Smooth muscle cell (in vitro differentiated cells): ENCODE results near the gene CNOT10. TPM values are rescaled to one million over a fixed set of nuclear protein-coding genes. Genes with fewer than 3 reads are reported as not detected.
"Not testable (repeated sequence)": the region's sequence is repeated elsewhere in the genome, so short reads cannot be mapped to it uniquely, and the experiment has no call there.

Experiments
- DNase-seq: peaks from one replicate; lab custom pipeline; 2025; ENCODE audit not compliant: unreplicated experiment; lab: John Stamatoyannopoulos, UW
- H2AFZ ChIP-seq: fragments of 200-600 bp; sonication (generic); 2 replicates; pipeline ENCODE4 v1.6.0; 2016; ENCODE audit warnings: antibody characterized with exemption, low read depth, mild to moderate bottlenecking
- H3F3A ChIP-seq: fragments of 200-600 bp; sonication (generic); 2 replicates; pipeline ENCODE4 v1.6.0; 2017; ENCODE audit warnings: antibody characterized with exemption, low read depth
- H3K27ac ChIP-seq: fragments of 200-600 bp; sonication (generic); 2 replicates; pipeline ENCODE4 v1.5.1; 2016; ENCODE audit warnings: low read depth, mild to moderate bottlenecking
- H3K27me3 ChIP-seq: fragments of 200-600 bp; sonication (generic); 2 replicates; pipeline ENCODE4 v1.6.1; 2016; ENCODE audit warnings: low read depth, mild to moderate bottlenecking
- H3K36me3 ChIP-seq: fragments of 200-600 bp; sonication (generic); 2 replicates; pipeline ENCODE4 v1.5.1; 2016; ENCODE audit warnings: low read depth
- H3K4me1 ChIP-seq: fragments of 200-600 bp; sonication (generic); 2 replicates; pipeline ENCODE4 v1.5.1; 2016; ENCODE audit warnings: low read depth
- H3K4me2 ChIP-seq: fragments of 200-600 bp; sonication (generic); 2 replicates; pipeline ENCODE4 v1.6.0; 2016; ENCODE audit warnings: mild to moderate bottlenecking
- H3K4me3 ChIP-seq: fragments of 200-600 bp; sonication (generic); 2 replicates; pipeline ENCODE4 v1.5.1; 2016; ENCODE audit warnings: mild to moderate bottlenecking
- H3K79me2 ChIP-seq: fragments of 200-600 bp; sonication (generic); 2 replicates; pipeline ENCODE4 v1.6.0; 2016; ENCODE audit warnings: low read depth, mild to moderate bottlenecking
- H3K9ac ChIP-seq: fragments of 200-600 bp; sonication (generic); 2 replicates; pipeline ENCODE4 v1.6.0; 2016; ENCODE audit warnings: low read depth
- H3K9me3 ChIP-seq: fragments of 200-600 bp; sonication (generic); replicated peaks from 2 replicates; pipeline ENCODE4 v1.5.1; 2016; ENCODE audit warnings: low read depth
- H4K20me1 ChIP-seq: fragments of 200-600 bp; sonication (generic); 2 replicates; pipeline ENCODE4 v1.6.0; 2016; ENCODE audit warnings: low read depth
- WGBS: methylation state at CpG from one replicate; pipeline ENCODE4 v1.1.7; 2016; ENCODE audit warnings: low lambda C conversion rate; 5-methylcytosine and 5-hydroxymethylcytosine counted together
- polyA plus RNA-seq: library from polyadenylated mRNA; unstranded; fragments of >200 nt; fragmentation: Nextera tagmentation; extraction: Ambion mirVana; gene quantifications from 2 replicates; pipeline ENCODE4 v1.2.1, GENCODE V29; 2016
- total RNA-seq: library from RNA; depleted of rRNA; stranded (reverse); fragments of >200 nt; gene quantifications from 2 replicates; pipeline ENCODE4 v1.2.3, GENCODE V29; 2014
- TF ChIP-seq, protein P1 (sequence below): fragments of 200-600 bp; sonication (generic); IDR thresholded peaks from 2 replicates; pipeline ENCODE4 v1.5.1; 2017; ENCODE audit warnings: borderline replicate concordance, mild to moderate bottlenecking, antibody characterized with exemption; ENCODE audit not compliant: insufficient read depth, poor library complexity, severe bottlenecking

CNOT10 gene
- total and polyA plus RNA-seq, 2 experiments from 2014 or later: 19.4 to 22.9 TPM

DNA sequence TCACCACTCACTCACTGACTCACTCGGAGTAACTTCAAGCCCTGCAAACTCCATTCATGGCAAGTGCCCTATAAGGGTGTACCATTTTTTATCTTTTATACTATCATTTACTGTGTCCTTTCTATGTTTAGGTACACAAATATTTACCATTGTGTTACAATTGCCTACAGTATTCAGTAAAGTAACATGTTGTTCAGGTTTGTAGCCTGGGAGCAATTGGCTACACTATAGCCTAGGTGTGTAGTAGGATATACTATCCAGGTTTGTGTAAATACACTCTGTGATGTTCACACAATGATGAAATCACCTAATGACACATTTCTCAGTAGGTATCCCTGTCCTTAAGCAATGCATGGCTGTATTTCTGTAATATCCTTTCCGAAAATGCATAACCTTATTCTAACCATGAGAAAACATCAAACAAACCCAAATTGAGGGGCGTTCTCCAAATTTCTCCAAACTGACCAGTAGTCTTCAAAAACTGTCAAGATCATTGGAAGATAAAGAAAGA, 17.9 kb upstream of the CNOT10 start:
- Histone ChIP-seq H3K4me1 (no peaks in the 10 kb centered on the region), H3K27ac (no peak overlapping the region), H3K9me3 (no peaks in the 10 kb centered on the region), H3K4me3 (no peak overlapping the region), H3K79me2 (no peaks in the 10 kb centered on the region), H4K20me1 (no peaks in the 10 kb centered on the region), H3K9ac (no peak overlapping the region), H3K36me3 (no peaks in the 10 kb centered on the region), H2AFZ (no peak overlapping the region), H3K27me3 (peaks cover 4% of the 10 kb centered on the region), H3K4me2 (no peak overlapping the region), H3F3A (no peaks in the 10 kb centered on the region)
- no peak for DNase-seq
- WGBS: 92% methylated on average over 3 of the region's 3 CpGs
- TF ChIP-seq, protein P1, sequence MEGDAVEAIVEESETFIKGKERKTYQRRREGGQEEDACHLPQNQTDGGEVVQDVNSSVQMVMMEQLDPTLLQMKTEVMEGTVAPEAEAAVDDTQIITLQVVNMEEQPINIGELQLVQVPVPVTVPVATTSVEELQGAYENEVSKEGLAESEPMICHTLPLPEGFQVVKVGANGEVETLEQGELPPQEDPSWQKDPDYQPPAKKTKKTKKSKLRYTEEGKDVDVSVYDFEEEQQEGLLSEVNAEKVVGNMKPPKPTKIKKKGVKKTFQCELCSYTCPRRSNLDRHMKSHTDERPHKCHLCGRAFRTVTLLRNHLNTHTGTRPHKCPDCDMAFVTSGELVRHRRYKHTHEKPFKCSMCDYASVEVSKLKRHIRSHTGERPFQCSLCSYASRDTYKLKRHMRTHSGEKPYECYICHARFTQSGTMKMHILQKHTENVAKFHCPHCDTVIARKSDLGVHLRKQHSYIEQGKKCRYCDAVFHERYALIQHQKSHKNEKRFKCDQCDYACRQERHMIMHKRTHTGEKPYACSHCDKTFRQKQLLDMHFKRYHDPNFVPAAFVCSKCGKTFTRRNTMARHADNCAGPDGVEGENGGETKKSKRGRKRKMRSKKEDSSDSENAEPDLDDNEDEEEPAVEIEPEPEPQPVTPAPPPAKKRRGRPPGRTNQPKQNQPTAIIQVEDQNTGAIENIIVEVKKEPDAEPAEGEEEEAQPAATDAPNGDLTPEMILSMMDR: no peak

- not testable (repeated sequence) for H3K36me3 ChIP-seq, H4K20me1 ChIP-seq, H3K4me3 ChIP-seq, H3K79me2 ChIP-seq, H3K27me3 ChIP-seq, H3K9ac ChIP-seq, H2AFZ ChIP-seq, H3K4me2 ChIP-seq, H3K27ac ChIP-seq, H3F3A ChIP-seq, DNase-seq, H3K9me3 ChIP-seq, H3K4me1 ChIP-seq
- WGBS: 90% methylated on average over 6 of the region's 6 CpGs
Measured at GRCh38 chr3:32669226-32669625, 15.8 kb upstream of the CNOT10 start.

GRCh38 chr3:32673730-32674129, 11.3 kb upstream of the CNOT10 start:
- H3K27ac ChIP-seq, H3K36me3 ChIP-seq, H4K20me1 ChIP-seq, DNase-seq, H3K9me3 ChIP-seq, H3K4me2 ChIP-seq, H3K4me3 ChIP-seq, H3K27me3 ChIP-seq, H3F3A ChIP-seq, H3K9ac ChIP-seq, H2AFZ ChIP-seq, H3K4me1 ChIP-seq, H3K79me2 ChIP-seq: not testable (repeated sequence)
- 99% methylated on average over 3 of the region's 3 CpGs for WGBS

GRCh38 chr3:32675164-32675563, 9.8 kb upstream of the CNOT10 start:
- Histone ChIP-seq H3K9me3 (no peaks in the 10 kb centered on the region), H4K20me1 (no peaks in the 10 kb centered on the region), H3K4me2 (no peak overlapping the region), H3F3A (no peaks in the 10 kb centered on the region), H3K4me1 (no peaks in the 10 kb centered on the region), H3K27me3 (no peaks in the 10 kb centered on the region), H3K79me2 (no peaks in the 10 kb centered on the region), H3K27ac (no peak overlapping the region), H2AFZ (no peak overlapping the region), H3K9ac (no peak overlapping the region), H3K4me3 (no peak overlapping the region), H3K36me3 (no peaks in the 10 kb centered on the region)
- 95% methylated on average over 2 of the region's 2 CpGs for WGBS
- no peak for DNase-seq
- TF ChIP-seq, protein P1: no peak

DNA sequence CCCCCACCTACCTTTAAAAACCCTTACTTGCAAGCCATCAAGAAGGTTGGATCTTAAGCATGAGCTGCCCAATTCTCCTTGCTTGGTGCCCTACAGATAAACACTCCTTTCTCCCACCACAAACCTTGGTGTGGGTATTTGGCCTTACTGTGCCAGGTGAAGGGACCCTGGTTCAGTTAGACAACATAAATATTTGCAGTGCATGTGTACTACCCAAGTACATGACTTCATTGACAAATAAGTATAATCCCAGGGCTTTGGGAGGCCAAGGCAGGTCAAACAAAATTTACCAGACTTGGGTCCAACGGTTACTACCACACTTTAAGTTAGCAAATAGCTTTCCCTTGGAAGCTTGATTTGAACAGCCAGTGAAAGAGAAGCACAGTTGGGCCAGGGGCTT, 9.3 kb upstream of the CNOT10 start:
- H3K27ac ChIP-seq: no peak overlapping the region
- H3K4me3 ChIP-seq: no peak overlapping the region
- H3K27me3 ChIP-seq: no peaks in the 10 kb centered on the region
- TF ChIP-seq, protein P1: no peak
- H2AFZ ChIP-seq: no peak overlapping the region
- no peak for DNase-seq
- no peak overlapping the region for H3K4me2 ChIP-seq
- no peaks in the 10 kb centered on the region for H3K4me1 ChIP-seq
- 83% methylated on average over 1 of the region's 1 CpG for WGBS
- no peaks in the 10 kb centered on the region for H4K20me1 ChIP-seq
- H3F3A ChIP-seq: no peaks in the 10 kb centered on the region
- no peak overlapping the region for H3K9ac ChIP-seq
- no peaks in the 10 kb centered on the region for H3K9me3 ChIP-seq
- no peaks in the 10 kb centered on the region for H3K79me2 ChIP-seq
- H3K36me3 ChIP-seq: no peaks in the 10 kb centered on the region
